IMR-90 (cell line): Measurements from ENCODE around the gene DCUN1D3. TPM values are rescaled to one million over a fixed set of nuclear protein-coding genes. Genes with fewer than 3 reads are reported as not detected.

Source experiments
- ATAC-seq: fragments of 200-7000 bp; cut with Tn5 transposase; 2 replicates; pipeline ENCODE4 v1.9.1; 2020; ENCODE audit warnings: low read depth, mild to moderate bottlenecking, moderate library complexity
- BruUV-seq: library from RNA; stranded (reverse); fragments of 400-500 nt; replicated peaks from 2 replicates; lab custom pipeline; 2021; lab: Mats Ljungman, UMichigan
- CTCF ChIA-PET: fragments of 300-600 bp; formaldehyde crosslinking; extraction: SDS; loops from one replicate; lab custom pipeline; 2021; ENCODE audit warnings: antibody characterized with exemption; lab: Yijun Ruan, JAX
- POLR2A ChIA-PET: fragments of 300-600 bp; sonication (Branson Sonifier 250); formaldehyde crosslinking; loops from one replicate; lab custom pipeline; 2022; ENCODE audit warnings: antibody characterized with exemption; ENCODE audit not compliant: unreplicated experiment; lab: Charles Lee
- DNase-seq: peaks from one replicate; pipeline ENCODE4 v3.0.0; 2013
- H2AFZ ChIP-seq: replicated peaks from 2 replicates; pipeline ENCODE3; 2013; ENCODE audit warnings: low read length, mild to moderate bottlenecking; ENCODE audit not compliant: poor library complexity
- H2AK5ac ChIP-seq: 2 replicates; pipeline ENCODE4 v1.6.1; 2013; ENCODE audit warnings: low read depth, low read length, inconsistent platforms
- H2AK9ac ChIP-seq: replicated peaks from 2 replicates; pipeline ENCODE3; 2013; ENCODE audit warnings: mild to moderate bottlenecking, low read depth, low read length, moderate library complexity; ENCODE audit not compliant: poor library complexity
- H2BK120ac ChIP-seq: 2 replicates; pipeline ENCODE4 v1.6.1; 2013; ENCODE audit warnings: low read depth, low read length, inconsistent platforms
- H2BK15ac ChIP-seq: 3 replicates; pipeline ENCODE4 v1.6.1; 2013; ENCODE audit warnings: low read depth, low read length, inconsistent platforms
- H2BK20ac ChIP-seq: 2 replicates; pipeline ENCODE4 v1.6.1; 2013; ENCODE audit warnings: low read depth, mild to moderate bottlenecking, inconsistent platforms, low read length, moderate library complexity
- H2BK5ac ChIP-seq: 2 replicates; pipeline ENCODE4 v1.6.1; 2013; ENCODE audit warnings: mild to moderate bottlenecking, low read depth, low read length, inconsistent platforms; ENCODE audit not compliant: poor library complexity, severe bottlenecking
- H3K14ac ChIP-seq: replicated peaks from 2 replicates; pipeline ENCODE4 v1.6.1; 2013; ENCODE audit warnings: low read depth, low read length, inconsistent platforms
- H3K18ac ChIP-seq: 2 replicates; pipeline ENCODE4 v1.6.1; 2013; ENCODE audit warnings: low read depth, low read length, control low read depth
- H3K23ac ChIP-seq: 2 replicates; pipeline ENCODE4 v1.6.1; 2013; ENCODE audit warnings: low read depth, low read length, inconsistent platforms
- H3K27ac ChIP-seq: 2 replicates; pipeline ENCODE4 v1.5.1; 2013; ENCODE audit warnings: mild to moderate bottlenecking, control low read depth, low read length; ENCODE audit not compliant: insufficient read depth
- H3K27me3 ChIP-seq: 2 replicates; pipeline ENCODE4 v1.6.1; 2013; ENCODE audit warnings: low read length; ENCODE audit not compliant: control insufficient read depth, insufficient read depth
- H3K36me3 ChIP-seq: 2 replicates; pipeline ENCODE4 v1.6.1; 2013; ENCODE audit warnings: low read length, mixed read lengths; ENCODE audit not compliant: control insufficient read depth, insufficient read depth
- H3K4ac ChIP-seq: 2 replicates; pipeline ENCODE4 v1.6.1; 2013; ENCODE audit warnings: low read depth, low read length, inconsistent platforms
- H3K4me1 ChIP-seq: 2 replicates; pipeline ENCODE4 v1.6.1; 2013; ENCODE audit warnings: low read length, mixed read lengths; ENCODE audit not compliant: control insufficient read depth, insufficient read depth
- H3K4me2 ChIP-seq: 2 replicates; pipeline ENCODE4 v1.6.1; 2013; ENCODE audit warnings: low read depth, mild to moderate bottlenecking, control low read depth, low read length, moderate library complexity
- H3K4me3 ChIP-seq: 2 replicates; pipeline ENCODE4 v1.5.1; 2013; ENCODE audit warnings: low read depth, mild to moderate bottlenecking, control low read depth, low read length, moderate library complexity; ENCODE audit not compliant: insufficient read depth
- H3K56ac ChIP-seq: 2 replicates; pipeline ENCODE4 v1.6.1; 2013; ENCODE audit warnings: low read length, inconsistent platforms; ENCODE audit not compliant: insufficient read depth; ENCODE audit errors: extremely low read depth
- H3K79me1 ChIP-seq, 2 experiments: 2 replicates each; pipeline ENCODE4 v1.6.1; 2013; ENCODE audit warnings: low read length in 2 of 2, inconsistent platforms in 1 of 2, low read depth in 1 of 2
- H3K9ac ChIP-seq: 2 replicates; pipeline ENCODE4 v1.6.1; 2013; ENCODE audit warnings: low read depth, low read length, control low read depth
- H3K9me1 ChIP-seq: 2 replicates; pipeline ENCODE4 v1.6.1; 2013; ENCODE audit warnings: low read length, inconsistent platforms; ENCODE audit not compliant: insufficient read depth
- H3K9me3 ChIP-seq: 2 replicates; pipeline ENCODE4 v1.6.1; 2013; ENCODE audit warnings: low read length; ENCODE audit not compliant: control insufficient read depth, insufficient read depth
- H4K20me1 ChIP-seq: 2 replicates; pipeline ENCODE4 v1.6.1; 2013; ENCODE audit warnings: low read length, inconsistent platforms; ENCODE audit not compliant: insufficient read depth
- H4K5ac ChIP-seq: 2 replicates; pipeline ENCODE4 v1.6.1; 2013; ENCODE audit warnings: mild to moderate bottlenecking, low read depth, low read length, control low read depth
- H4K8ac ChIP-seq, 2 experiments: 2 replicates each; pipeline ENCODE4 v1.6.1; 2013; ENCODE audit warnings: low read depth in 2 of 2, low read length in 2 of 2, control low read depth in 1 of 2, inconsistent platforms in 1 of 2
- H4K91ac ChIP-seq: 2 replicates; pipeline ENCODE4 v1.6.1; 2013; ENCODE audit warnings: low read depth, low read length, inconsistent platforms; ENCODE audit not compliant: insufficient read depth
- CEBPB ChIP-seq: IDR thresholded peaks from 2 replicates; pipeline ENCODE4 v1.6.1; 2012; ENCODE audit warnings: low read depth, low read length, improper control_type of control experiment
- CHD1 ChIP-seq: IDR thresholded peaks from 2 replicates; pipeline ENCODE4 v1.6.1; 2012; ENCODE audit warnings: low read depth, low read length, improper control_type of control experiment
- MAZ ChIP-seq: IDR thresholded peaks from 2 replicates; pipeline ENCODE4 v1.6.1; 2012; ENCODE audit warnings: low read depth, mild to moderate bottlenecking, low read length, improper control_type of control experiment, moderate library complexity, borderline replicate concordance
- USF2 ChIP-seq: fragments of 150-350 bp; IDR thresholded peaks from 2 replicates; pipeline ENCODE4 v1.6.1; 2017; ENCODE audit warnings: mild to moderate bottlenecking, antibody characterized with exemption, low read length, low read depth
- WGBS, 2 experiments: methylation state at CpG; one replicate each; pipeline versions ENCODE4 v1.1.5 to v1.1.7; 2013; ENCODE audit warnings: missing lambda C conversion rate in 2 of 2; ENCODE audit not compliant: insufficient read length in 1 of 2; ENCODE audit errors: extremely low coverage in 2 of 2; 5-methylcytosine and 5-hydroxymethylcytosine counted together
- dilution Hi-C: fragments of 300-500 bp; cut with HindIII; formaldehyde crosslinking; loops from one replicate; pipeline ENCODE4 v1.14.3; 2018; ENCODE audit warnings: low sequenced_read_pairs; ENCODE audit not compliant: unreplicated experiment
- in situ Hi-C: fragments of 300-500 bp; cut with MboI; formaldehyde crosslinking; loops from 3 replicates; pipeline ENCODE4 v1.14.3; 2019; ENCODE audit warnings: low sequenced_read_pairs, inconsistent platforms, mixed read lengths
- intact Hi-C: fragments of 100-400 bp; cut with micrococcal nuclease; formaldehyde crosslinking; loops from 2 replicates; pipeline ENCODE4 v1.10.0; 2022
- polyA plus RNA-seq, 3 experiments: library from polyadenylated mRNA; depleted of rRNA; stranded (reverse); fragments of >200 nt; gene quantifications; 2 replicates each; pipeline ENCODE4 v1.2.3, GENCODE V29; 2012; ENCODE audit warnings: low replicate concordance in 1 of 3
- total RNA-seq: library from RNA; depleted of rRNA; stranded (reverse); fragments of >200 nt; gene quantifications from 2 replicates; pipeline ENCODE4 v1.2.3, GENCODE V29; 2012
- TF ChIP-seq, protein P1 (sequence below): conservative IDR thresholded peaks from 2 replicates; pipeline ENCODE4 v1.5.1; 2012; ENCODE audit warnings: mild to moderate bottlenecking, low read depth, low read length, improper control_type of control experiment

Gene DCUN1D3
- total and polyA plus RNA-seq, 2 of the 4 experiments (the other 2 are of a cell fraction), result 8.1 to 42.3 TPM

DNA sequence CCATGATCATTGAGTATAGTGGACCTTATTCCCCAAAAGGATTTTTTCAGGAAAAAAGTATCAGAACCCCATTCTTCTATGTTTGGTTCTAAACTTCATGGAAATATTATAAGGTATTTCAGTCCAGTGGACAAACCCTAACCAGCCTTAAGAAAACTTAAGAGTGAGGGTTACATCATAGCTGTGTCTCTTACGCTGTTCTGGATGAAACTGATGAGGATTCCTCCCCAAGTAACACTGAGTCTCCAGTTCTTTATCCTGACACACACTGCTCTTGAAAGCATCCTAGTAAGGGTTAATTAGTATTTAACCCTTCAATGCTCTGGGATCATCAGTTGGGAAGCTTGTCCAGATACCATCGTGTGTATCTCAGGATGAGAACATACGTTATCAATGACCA, 5.4 kb upstream of the DCUN1D3 start:
- Histone ChIP-seq H3K9me3 (no peaks in the 10 kb centered on the region), H3K4me1 (peaks cover 20% of the 10 kb centered on the region), H3K18ac (peak overlapping the region; percentile 95), H3K79me1 (peaks cover 36 to 79% of the 10 kb centered on the region in 2 experiments), H3K4ac (peak overlapping the region; percentile 98), H3K36me3 (no peaks in the 10 kb centered on the region), H2BK5ac (peak overlapping the region; percentile 94), H3K4me2 (peak overlapping the region; percentile 66; the same call in 1 of the 2 replicates), H2AFZ (no peak overlapping the region), H2AK5ac (peak overlapping the region; percentile 98), H3K23ac (peak overlapping the region; percentile 85), H3K9ac (no peak overlapping the region), H2BK20ac (peak overlapping the region; percentile 98), H4K8ac (peak overlapping the region; percentile 64 to 88), H3K14ac (peak overlapping the region; percentile 93), H3K27me3 (no peaks in the 10 kb centered on the region), H2BK15ac (peak overlapping the region; percentile 91; the same call in 2 of the 3 replicates), H3K27ac (peak overlapping the region; percentile 96), H3K56ac (peak overlapping the region; percentile 79; the same call in 1 of the 2 replicates), H4K20me1 (no peaks in the 10 kb centered on the region), H4K91ac (peak overlapping the region; percentile 97), H3K9me1 (peaks cover 29% of the 10 kb centered on the region), H2AK9ac (peak overlapping the region; percentile 95), H4K5ac (peak overlapping the region; percentile 94), H2BK120ac (peak overlapping the region; percentile 99), H3K4me3 (no peak overlapping the region)
- ATAC-seq, result no peak
- DNase-seq, result peak; percentile 16
- no TSS peak for BruUV-seq
- ChIA-PET POLR2A (no interaction called here), CTCF (interaction anchor here (0.6 kb wide), 1 partner anchor 251 kb away, joined by 3 read pairs; no protein-coding TSS in a partner anchor)
- intact Hi-C loops, result no loop called here
- in situ Hi-C loops, result no loop called here
- TF ChIP-seq MAZ (no peak), CHD1 (no peak), CEBPB (peak; percentile 26; the same call in 1 of the 2 replicates), USF2 (no peak)
- TF ChIP-seq, protein P1, sequence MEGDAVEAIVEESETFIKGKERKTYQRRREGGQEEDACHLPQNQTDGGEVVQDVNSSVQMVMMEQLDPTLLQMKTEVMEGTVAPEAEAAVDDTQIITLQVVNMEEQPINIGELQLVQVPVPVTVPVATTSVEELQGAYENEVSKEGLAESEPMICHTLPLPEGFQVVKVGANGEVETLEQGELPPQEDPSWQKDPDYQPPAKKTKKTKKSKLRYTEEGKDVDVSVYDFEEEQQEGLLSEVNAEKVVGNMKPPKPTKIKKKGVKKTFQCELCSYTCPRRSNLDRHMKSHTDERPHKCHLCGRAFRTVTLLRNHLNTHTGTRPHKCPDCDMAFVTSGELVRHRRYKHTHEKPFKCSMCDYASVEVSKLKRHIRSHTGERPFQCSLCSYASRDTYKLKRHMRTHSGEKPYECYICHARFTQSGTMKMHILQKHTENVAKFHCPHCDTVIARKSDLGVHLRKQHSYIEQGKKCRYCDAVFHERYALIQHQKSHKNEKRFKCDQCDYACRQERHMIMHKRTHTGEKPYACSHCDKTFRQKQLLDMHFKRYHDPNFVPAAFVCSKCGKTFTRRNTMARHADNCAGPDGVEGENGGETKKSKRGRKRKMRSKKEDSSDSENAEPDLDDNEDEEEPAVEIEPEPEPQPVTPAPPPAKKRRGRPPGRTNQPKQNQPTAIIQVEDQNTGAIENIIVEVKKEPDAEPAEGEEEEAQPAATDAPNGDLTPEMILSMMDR, result no peak
- no CpG with 5 or more reads among the region's 3 CpGs for WGBS, 2 experiments
- dilution Hi-C loops, result no loop called here
